Measurements from ENCODE around the gene SORCS2. TPM values are rescaled to one million over a fixed set of nuclear protein-coding genes. Genes with fewer than 3 reads are reported as not detected.

Gene SORCS2
- total and polyA plus RNA-seq, 4 donors = 0.05 to 8.4 (median 1.8) TPM

DNA sequence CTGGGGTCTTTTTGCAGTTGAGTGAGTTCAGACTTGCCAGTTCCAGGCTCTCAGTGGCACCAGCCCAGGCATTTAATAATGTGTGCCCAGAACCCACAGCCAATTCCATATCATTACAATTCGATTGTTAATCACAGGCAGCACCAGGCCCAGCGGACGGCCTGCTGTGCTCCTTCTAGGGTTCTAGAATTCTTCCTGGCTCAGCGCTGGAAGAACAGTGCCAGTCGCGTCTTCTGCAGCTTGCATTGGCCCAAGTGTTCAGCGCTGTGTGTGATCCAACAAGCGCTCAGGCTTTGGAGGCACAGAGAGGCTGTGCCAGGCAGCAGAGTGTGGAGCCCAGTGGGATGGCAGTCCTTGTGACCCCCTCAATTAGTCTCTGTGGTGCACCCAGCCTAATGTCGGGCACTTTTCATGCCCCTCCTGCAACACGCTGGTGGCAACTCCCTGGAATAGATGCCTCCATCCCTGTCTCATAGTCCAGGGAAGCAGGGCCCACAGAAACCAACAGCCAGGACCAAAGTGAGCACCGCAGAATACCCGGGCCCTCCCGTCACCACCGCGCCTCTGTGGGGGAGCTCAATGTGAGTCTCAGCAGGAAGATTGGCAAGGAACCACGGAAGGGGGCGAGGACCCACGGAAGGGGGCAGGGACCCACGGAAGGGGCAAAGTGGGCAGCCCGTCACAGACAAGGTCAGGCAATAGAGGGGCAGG lies 554.2 kb downstream of the SORCS2 start:
- no peaks in the 10 kb centered on the region for H3K4me1 ChIP-seq (ENCODE audit: control insufficient read depth in 1 of 2, insufficient read depth in 2 of 2, low read length in 2 of 2)
- no peak overlapping the region for H3K4me3 ChIP-seq (ENCODE audit: low read length in 2 of 2)
- no peaks in the 10 kb centered on the region for H3K27me3 ChIP-seq (ENCODE audit: control insufficient read depth in 1 of 2, insufficient read depth in 2 of 2, low read length in 1 of 2)
- DNase-seq = no peak
- H3K9me3 ChIP-seq (ENCODE audit: control insufficient read depth, low read length) = no peaks in the 10 kb centered on the region
- H3K36me3 ChIP-seq (ENCODE audit: control insufficient read depth in 1 of 2, insufficient read depth in 2 of 2, low read length in 1 of 2) = no peaks in the 10 kb centered on the region
- 91 to 93% methylated on average over 20 of the region's 20 CpGs for WGBS, 2 donors
- no peak overlapping the region for H3K27ac ChIP-seq (ENCODE audit: low read depth in 1 of 2, low read length in 2 of 2)
- intact Hi-C loops (cut with DNase I) = no loop called here
- no peak for ATAC-seq (ENCODE audit: low FRiP score)

DNA sequence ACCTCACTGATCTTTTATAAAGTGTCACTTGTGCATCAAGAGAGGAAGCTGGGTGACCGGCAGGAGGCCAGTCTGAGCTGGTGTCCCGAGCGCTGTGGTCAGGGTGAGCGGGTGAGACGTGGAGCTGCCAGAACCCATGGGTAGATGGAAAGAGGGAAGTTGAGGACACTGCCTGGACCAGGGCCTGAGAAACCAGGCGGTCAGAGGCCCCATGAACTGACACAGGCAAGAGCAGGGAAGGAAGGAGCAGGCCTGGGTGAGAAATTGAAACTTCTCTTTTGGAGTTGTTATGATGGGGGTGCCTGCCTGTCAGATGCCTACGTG lies 554.7 kb downstream of the SORCS2 start:
- intact Hi-C loops (cut with DNase I) = no loop called here
- Histone ChIP-seq H3K4me1 (ENCODE audit: control insufficient read depth in 1 of 2, insufficient read depth in 2 of 2, low read length in 2 of 2) (no peaks in the 10 kb centered on the region), H3K27me3 (ENCODE audit: control insufficient read depth in 1 of 2, insufficient read depth in 2 of 2, low read length in 1 of 2) (no peaks in the 10 kb centered on the region), H3K4me3 (ENCODE audit: low read length in 2 of 2) (no peak overlapping the region), H3K36me3 (ENCODE audit: control insufficient read depth in 1 of 2, insufficient read depth in 2 of 2, low read length in 1 of 2) (no peaks in the 10 kb centered on the region), H3K9me3 (ENCODE audit: control insufficient read depth, low read length) (no peaks in the 10 kb centered on the region), H3K27ac (ENCODE audit: low read depth in 1 of 2, low read length in 2 of 2) (no peak overlapping the region)
- WGBS, 2 donors = 91 to 94% methylated on average over 7 of the region's 7 CpGs
- ATAC-seq (ENCODE audit: low FRiP score) = no peak
- DNase-seq = peak in 1 of 2 donors; percentile 90

DNA sequence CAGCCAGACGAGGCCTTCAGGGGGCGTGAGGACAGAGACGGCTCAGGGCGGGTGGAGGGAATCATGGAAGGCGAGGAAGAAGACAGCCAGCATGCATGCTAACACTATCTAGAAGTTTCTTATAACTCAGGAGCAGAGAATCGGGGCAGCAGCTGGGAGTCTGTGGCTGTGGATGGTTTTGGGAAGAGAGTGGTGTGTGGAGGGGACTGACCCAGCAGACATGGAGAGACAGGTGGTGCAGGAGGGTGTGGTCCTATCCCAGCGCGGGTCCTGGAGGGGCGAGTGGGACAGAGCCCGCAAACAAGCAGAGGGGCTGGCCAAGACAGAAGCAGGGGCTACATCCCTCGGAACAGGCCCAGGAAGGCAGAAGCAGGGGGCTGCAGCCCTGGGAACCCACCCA lies 555.2 kb downstream of the SORCS2 start:
- WGBS, 2 donors = 96% methylated on average over 11 of the region's 11 CpGs
- Histone ChIP-seq H3K4me3 (ENCODE audit: low read length in 2 of 2) (no peak overlapping the region), H3K27ac (ENCODE audit: low read depth in 1 of 2, low read length in 2 of 2) (no peak overlapping the region), H3K9me3 (ENCODE audit: control insufficient read depth, low read length) (no peaks in the 10 kb centered on the region), H3K36me3 (ENCODE audit: control insufficient read depth in 1 of 2, insufficient read depth in 2 of 2, low read length in 1 of 2) (no peaks in the 10 kb centered on the region), H3K27me3 (ENCODE audit: control insufficient read depth in 1 of 2, insufficient read depth in 2 of 2, low read length in 1 of 2) (no peaks in the 10 kb centered on the region), H3K4me1 (ENCODE audit: control insufficient read depth in 1 of 2, insufficient read depth in 2 of 2, low read length in 2 of 2) (no peaks in the 10 kb centered on the region)
- DNase-seq (no peak), ATAC-seq (ENCODE audit: low FRiP score) (no peak)
- intact Hi-C loops (cut with DNase I) = no loop called here

DNA sequence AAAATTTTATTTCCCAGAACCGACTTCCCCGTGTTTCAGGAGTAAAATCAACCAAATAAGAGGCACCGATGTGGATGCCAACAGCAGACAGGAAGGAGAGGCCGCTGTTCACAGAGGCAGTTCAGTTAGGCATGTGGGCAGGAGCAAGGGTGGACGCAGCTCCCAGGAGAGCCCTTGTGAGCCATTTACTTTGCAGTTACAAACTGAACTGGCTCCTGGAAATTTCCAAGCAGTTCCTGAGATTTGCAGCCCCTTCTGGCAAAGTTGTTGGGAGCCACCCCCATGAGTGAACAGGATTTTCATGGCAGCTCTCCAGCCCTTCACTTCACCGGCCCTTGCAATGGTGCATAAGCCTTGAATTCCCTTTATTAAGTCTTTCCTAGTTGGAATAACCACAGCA lies 558.2 kb downstream of the SORCS2 start:
- Histone ChIP-seq H3K27ac (ENCODE audit: low read depth in 1 of 2, low read length in 2 of 2) (no peak overlapping the region), H3K9me3 (ENCODE audit: control insufficient read depth, low read length) (no peaks in the 10 kb centered on the region), H3K36me3 (ENCODE audit: control insufficient read depth in 1 of 2, insufficient read depth in 2 of 2, low read length in 1 of 2) (no peaks in the 10 kb centered on the region), H3K4me3 (ENCODE audit: low read length in 2 of 2) (no peak overlapping the region), H3K4me1 (ENCODE audit: control insufficient read depth in 1 of 2, insufficient read depth in 2 of 2, low read length in 2 of 2) (no peaks in the 10 kb centered on the region), H3K27me3 (ENCODE audit: control insufficient read depth in 1 of 2, insufficient read depth in 2 of 2, low read length in 1 of 2) (no peaks in the 10 kb centered on the region)
- no peak for DNase-seq
- intact Hi-C loops (cut with DNase I) = no loop called here
- ATAC-seq (ENCODE audit: low FRiP score) = no peak
- WGBS, 2 donors = 39 to 41% methylated on average over 6 of the region's 6 CpGs

DNA sequence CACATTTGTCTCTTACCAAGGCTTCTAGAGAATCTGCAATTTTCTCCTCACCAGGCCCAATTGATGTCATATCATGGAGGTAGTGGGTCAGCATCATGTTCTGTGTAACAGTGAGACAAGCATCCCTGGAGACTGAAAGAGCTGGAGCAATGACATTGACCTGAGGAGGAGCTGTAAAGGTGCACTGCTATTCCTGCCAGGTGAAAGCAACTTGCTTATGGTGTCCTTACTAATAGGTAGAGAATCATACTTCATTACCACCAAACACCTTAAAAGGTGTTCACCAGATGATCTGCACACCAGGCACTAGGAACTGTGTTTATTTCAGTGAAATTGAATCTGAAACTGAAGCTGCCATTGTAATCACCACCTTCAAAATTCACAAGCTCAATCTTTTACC lies 558.6 kb downstream of the SORCS2 start:
- no peak overlapping the region for H3K4me3 ChIP-seq (ENCODE audit: low read length in 2 of 2)
- DNase-seq (no peak), ATAC-seq (ENCODE audit: low FRiP score) (no peak)
- intact Hi-C loops (cut with DNase I) = no loop called here
- no peaks in the 10 kb centered on the region for H3K4me1 ChIP-seq (ENCODE audit: control insufficient read depth in 1 of 2, insufficient read depth in 2 of 2, low read length in 2 of 2)
- H3K27me3 ChIP-seq (ENCODE audit: control insufficient read depth in 1 of 2, insufficient read depth in 2 of 2, low read length in 1 of 2) = no peaks in the 10 kb centered on the region
- H3K36me3 ChIP-seq (ENCODE audit: control insufficient read depth in 1 of 2, insufficient read depth in 2 of 2, low read length in 1 of 2) = no peaks in the 10 kb centered on the region
- no peak overlapping the region for H3K27ac ChIP-seq (ENCODE audit: low read depth in 1 of 2, low read length in 2 of 2)
- H3K9me3 ChIP-seq (ENCODE audit: control insufficient read depth, low read length) = no peaks in the 10 kb centered on the region

DNA sequence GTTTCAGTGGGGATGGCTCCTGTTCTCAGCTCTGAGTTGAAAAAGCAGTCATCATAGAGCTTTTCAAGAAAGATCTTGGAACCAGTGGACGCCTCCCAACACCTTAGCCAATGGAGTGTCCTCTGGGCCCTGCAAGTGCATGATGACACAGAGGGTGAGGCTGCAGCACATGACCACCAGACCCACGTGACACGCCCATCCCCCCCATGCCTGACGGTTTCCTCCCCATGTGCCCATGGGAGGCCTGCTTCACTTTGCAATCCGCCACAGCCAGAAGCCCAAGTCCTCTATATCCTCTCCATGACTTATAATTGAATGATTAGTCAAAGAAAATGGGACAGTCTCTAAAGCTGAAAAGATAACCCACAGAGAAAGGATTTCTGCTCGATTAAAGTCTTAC lies 560.3 kb downstream of the SORCS2 start:
- Histone ChIP-seq H3K4me1 (ENCODE audit: control insufficient read depth in 1 of 2, insufficient read depth in 2 of 2, low read length in 2 of 2) (no peaks in the 10 kb centered on the region), H3K27ac (ENCODE audit: low read depth in 1 of 2, low read length in 2 of 2) (no peak overlapping the region), H3K9me3 (ENCODE audit: control insufficient read depth, low read length) (no peaks in the 10 kb centered on the region), H3K4me3 (ENCODE audit: low read length in 2 of 2) (no peak overlapping the region), H3K27me3 (ENCODE audit: control insufficient read depth in 1 of 2, insufficient read depth in 2 of 2, low read length in 1 of 2) (no peaks in the 10 kb centered on the region), H3K36me3 (ENCODE audit: control insufficient read depth in 1 of 2, insufficient read depth in 2 of 2, low read length in 1 of 2) (no peaks in the 10 kb centered on the region)
- ATAC-seq (ENCODE audit: low FRiP score) = no peak
- 94 to 95% methylated on average over 6 of the region's 6 CpGs for WGBS, 2 donors
- intact Hi-C loops (cut with DNase I) = no loop called here
- no peak for DNase-seq

DNA sequence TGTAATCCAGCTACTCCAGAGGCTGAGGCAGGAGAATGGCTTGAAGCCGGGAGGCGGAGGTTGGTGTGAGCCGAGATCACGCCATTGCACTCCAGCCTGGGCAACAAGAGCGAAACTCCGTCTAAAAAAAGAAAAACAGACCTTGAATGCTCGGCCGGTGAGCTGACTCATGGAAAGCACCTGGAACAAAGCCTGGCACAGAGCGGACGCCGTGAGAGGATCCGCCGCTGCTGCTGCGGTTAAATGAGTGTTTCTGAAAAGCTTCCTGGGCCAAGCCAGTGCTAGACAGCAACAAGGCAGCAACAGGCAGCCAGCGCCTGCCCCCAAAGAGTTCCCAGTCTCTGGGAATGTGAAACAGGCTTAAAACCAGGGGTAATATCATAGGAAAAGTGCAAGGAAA lies 560.9 kb downstream of the SORCS2 start:
- intact Hi-C loops (cut with DNase I) = no loop called here
- no peak overlapping the region for H3K4me3 ChIP-seq (ENCODE audit: low read length in 2 of 2)
- 91 to 92% methylated on average over 15 of the region's 15 CpGs for WGBS, 2 donors
- no peaks in the 10 kb centered on the region for H3K36me3 ChIP-seq (ENCODE audit: control insufficient read depth in 1 of 2, insufficient read depth in 2 of 2, low read length in 1 of 2)
- H3K27ac ChIP-seq (ENCODE audit: low read depth in 1 of 2, low read length in 2 of 2) = no peak overlapping the region
- no peaks in the 10 kb centered on the region for H3K27me3 ChIP-seq (ENCODE audit: control insufficient read depth in 1 of 2, insufficient read depth in 2 of 2, low read length in 1 of 2)
- H3K4me1 ChIP-seq (ENCODE audit: control insufficient read depth in 1 of 2, insufficient read depth in 2 of 2, low read length in 2 of 2) = no peaks in the 10 kb centered on the region
- DNase-seq (no peak), ATAC-seq (ENCODE audit: low FRiP score) (no peak)
- H3K9me3 ChIP-seq (ENCODE audit: control insufficient read depth, low read length) = no peaks in the 10 kb centered on the region

DNA sequence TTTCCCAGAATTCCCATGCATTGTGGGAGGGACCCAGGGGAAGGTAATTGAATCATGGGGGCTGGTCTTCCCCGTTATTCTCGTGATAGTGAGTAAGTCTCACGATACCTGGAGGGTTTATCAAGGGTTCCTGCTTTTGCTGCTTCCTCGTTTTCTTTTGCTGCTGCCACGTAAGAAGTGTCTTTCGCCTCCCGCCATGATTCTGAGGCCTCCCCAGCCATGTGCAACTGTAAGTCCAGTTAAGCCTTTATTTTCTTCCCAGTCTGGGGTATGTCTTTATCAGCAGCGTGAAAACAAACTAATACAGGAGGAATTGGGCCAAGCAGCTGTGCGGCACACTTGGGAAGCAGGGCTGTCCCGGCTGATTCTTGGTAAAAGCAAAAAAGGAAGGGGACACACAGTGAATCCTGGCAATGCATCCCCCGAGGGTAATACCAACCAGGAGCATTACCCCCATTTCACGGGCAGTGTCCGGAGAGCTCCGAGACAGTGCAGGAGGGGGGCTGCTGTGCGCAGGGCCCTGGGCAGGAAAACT lies 561.7 kb downstream of the SORCS2 start:
- 84 to 89% methylated on average over 15 of the region's 15 CpGs for WGBS, 2 donors
- no peak for DNase-seq
- intact Hi-C loops (cut with DNase I) = no loop called here
- ATAC-seq (ENCODE audit: low FRiP score) = no peak
- no peaks in the 10 kb centered on the region for H3K27me3 ChIP-seq (ENCODE audit: control insufficient read depth in 1 of 2, insufficient read depth in 2 of 2, low read length in 1 of 2)
- no peak overlapping the region for H3K27ac ChIP-seq (ENCODE audit: low read depth in 1 of 2, low read length in 2 of 2)
- H3K9me3 ChIP-seq (ENCODE audit: control insufficient read depth, low read length) = no peaks in the 10 kb centered on the region
- H3K4me1 ChIP-seq (ENCODE audit: control insufficient read depth in 1 of 2, insufficient read depth in 2 of 2, low read length in 2 of 2) = no peaks in the 10 kb centered on the region
- no peak overlapping the region for H3K4me3 ChIP-seq (ENCODE audit: low read length in 2 of 2)
- H3K36me3 ChIP-seq (ENCODE audit: control insufficient read depth in 1 of 2, insufficient read depth in 2 of 2, low read length in 1 of 2) = no peaks in the 10 kb centered on the region

DNA sequence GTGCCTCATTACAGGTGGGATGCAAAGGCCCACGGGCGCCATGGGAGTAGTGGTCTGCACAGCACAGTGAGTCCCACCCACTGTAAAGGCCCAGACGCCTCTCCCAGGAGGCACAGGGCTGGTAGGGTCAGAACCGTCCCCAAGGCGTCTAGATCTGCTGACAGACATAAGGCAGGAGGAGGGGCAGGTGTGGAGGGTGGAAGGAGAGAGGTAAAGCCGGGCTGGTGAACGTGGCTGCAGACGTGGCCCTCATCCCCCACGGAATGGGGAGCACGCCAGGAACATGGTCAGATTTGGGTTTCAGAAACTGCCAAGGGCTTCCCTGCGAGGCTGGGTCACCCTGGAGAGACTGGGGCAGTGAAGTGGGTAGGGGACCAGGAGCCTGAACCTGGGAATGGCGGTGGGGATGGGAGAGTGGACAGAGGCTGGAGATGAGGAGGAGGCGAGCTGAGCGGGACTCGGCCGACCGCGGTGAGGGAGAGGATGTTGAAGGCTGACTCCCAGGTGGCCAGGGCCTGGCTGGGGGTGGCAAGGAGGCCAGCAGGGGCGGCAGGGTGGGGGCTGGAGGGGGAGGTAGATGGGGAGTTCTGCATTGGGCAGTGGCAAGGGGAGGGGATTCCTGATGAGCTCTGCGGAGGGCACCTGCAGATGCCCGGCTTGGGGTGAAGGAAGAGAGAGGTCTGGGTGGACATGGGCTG lies 562.4 kb downstream of the SORCS2 start:
- no peak overlapping the region for H3K27ac ChIP-seq (ENCODE audit: low read depth in 1 of 2, low read length in 2 of 2)
- no peaks in the 10 kb centered on the region for H3K36me3 ChIP-seq (ENCODE audit: control insufficient read depth in 1 of 2, insufficient read depth in 2 of 2, low read length in 1 of 2)
- H3K27me3 ChIP-seq (ENCODE audit: control insufficient read depth in 1 of 2, insufficient read depth in 2 of 2, low read length in 1 of 2) = no peaks in the 10 kb centered on the region
- WGBS, 2 donors = 88 to 90% methylated on average over 19 to 21 of the region's 21 CpGs
- ATAC-seq (ENCODE audit: low FRiP score) (no peak), DNase-seq (no peak)
- intact Hi-C loops (cut with DNase I) = no loop called here
- H3K9me3 ChIP-seq (ENCODE audit: control insufficient read depth, low read length) = no peaks in the 10 kb centered on the region
- H3K4me3 ChIP-seq (ENCODE audit: low read length in 2 of 2) = no peak overlapping the region
- H3K4me1 ChIP-seq (ENCODE audit: control insufficient read depth in 1 of 2, insufficient read depth in 2 of 2, low read length in 2 of 2) = no peaks in the 10 kb centered on the region

Data from aorta (tissue), 5 donors.